ENCODE results near the gene ABCG4. TPM values are rescaled to one million over a fixed set of nuclear protein-coding genes. Genes with fewer than 3 reads are reported as not detected.

The ABCG4 gene
- total and polyA plus RNA-seq, 9 of the 15 experiments (the other 6 are each of a cell fraction or from before 2014, with no cell fraction given), result 0.03 to 0.11 (median 0.07) TPM; not detected in 4

GRCh38 chr11:119205574-119206510 lies 57.0 kb downstream of the ABCG4 start, which contains the start of gene CBL (continued):
- TF ChIP-seq TFE3 (CRISPR knock-in tag; IDR thresholded peaks at IDR 0.05) (no peak), ZEB2 (IDR thresholded peaks at IDR 0.05) (no peak), PHF8 (IDR thresholded peaks at IDR 0.05; ENCODE audit: borderline replicate concordance, low read length) (peak; percentile 72; the same call in 1 of the 2 replicates), PHB (CRISPR knock-in tag; IDR thresholded peaks at IDR 0.05) (no peak), ZBTB9 (CRISPR knock-in tag; IDR thresholded peaks at IDR 0.05) (no peak), PHTF2 (CRISPR knock-in tag; IDR thresholded peaks at IDR 0.05) (no peak), SUPT5H (IDR thresholded peaks at IDR 0.05) (peak; percentile 66), HSF4 (CRISPR knock-in tag; IDR thresholded peaks at IDR 0.05; ENCODE audit: borderline replicate concordance) (no peak), ELK3 (CRISPR knock-in tag; IDR thresholded peaks at IDR 0.05) (no peak), MAFG (tag; conservative IDR thresholded peaks at IDR 0.05) (no peak), POLR2A (conservative IDR thresholded peaks at IDR 0.05) (peak; percentile 68), ZNF140 (CRISPR knock-in tag; IDR thresholded peaks at IDR 0.05) (no peak), SOX6 (IDR thresholded peaks at IDR 0.05) (no peak), SP1 (CRISPR knock-in tag; IDR thresholded peaks at IDR 0.05) (peak; percentile 64; the same call in 1 of the 2 replicates), FOXP4 (CRISPR knock-in tag; IDR thresholded peaks at IDR 0.05; ENCODE audit: borderline replicate concordance) (no peak), ZBTB2 (IDR thresholded peaks at IDR 0.05) (peak; percentile 68; the same call in 1 of the 2 replicates), RAD21 (CRISPR knock-in tag; conservative IDR thresholded peaks at IDR 0.05 in 1 of 2, IDR thresholded peaks at IDR 0.05 in 1 of 2) (peak; percentile 29 to 55; a peak in 2 of 4 replicates), ZNF740 (CRISPR knock-in tag; IDR thresholded peaks at IDR 0.05) (no peak), ZNF740 (tag; IDR thresholded peaks at IDR 0.05) (no peak)
